ENCODE data around the gene UPK3A.
"Not testable (repeated sequence)": the region's sequence is repeated elsewhere in the genome, so short reads cannot be mapped to it uniquely, and the experiment has no call there.

The UPK3A gene

DNA sequence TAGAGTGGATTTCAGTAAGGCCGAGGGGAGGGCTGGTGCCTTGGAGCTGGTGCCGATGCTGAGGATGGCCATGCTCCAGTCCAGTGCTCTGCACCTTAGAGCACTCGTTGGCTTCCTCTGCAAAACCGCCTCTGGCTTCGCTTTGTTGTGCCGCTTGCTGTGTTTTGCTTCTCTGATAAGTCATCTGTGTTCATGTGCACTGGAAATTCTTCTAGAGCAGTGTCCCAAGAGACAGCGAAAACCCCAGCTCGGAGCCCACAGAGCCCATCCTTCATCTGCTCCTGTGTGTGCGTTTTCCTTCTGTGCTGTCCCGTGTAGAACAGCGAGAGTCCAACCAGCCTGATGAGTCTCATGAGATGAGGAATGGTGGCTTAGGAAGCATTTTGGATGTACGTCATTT lies 37.1 kb downstream of the UPK3A start:
- Histone ChIP-seq H3K4me3 (ENCODE audit: extremely low read depth, insufficient read depth, low read length, poor library complexity, severe bottlenecking) (no peak overlapping the region), H3K4me1 (ENCODE audit: control insufficient read depth, insufficient read depth, low read length, poor library complexity, severe bottlenecking) (peaks cover 18% of the 10 kb centered on the region), H3K27ac (ENCODE audit: low read depth, low read length, severe bottlenecking) (no peak overlapping the region), H3K9me3 (ENCODE audit: control insufficient read depth, low read length) (no peaks in the 10 kb centered on the region), H3K36me3 (ENCODE audit: control insufficient read depth, insufficient read depth, low read length) (peaks cover 42% of the 10 kb centered on the region)
- 97 to 98% methylated on average over 8 to 11 of the region's 12 CpGs for WGBS, 2 experiments (ENCODE audit: insufficient coverage in 2 of 2)

DNA sequence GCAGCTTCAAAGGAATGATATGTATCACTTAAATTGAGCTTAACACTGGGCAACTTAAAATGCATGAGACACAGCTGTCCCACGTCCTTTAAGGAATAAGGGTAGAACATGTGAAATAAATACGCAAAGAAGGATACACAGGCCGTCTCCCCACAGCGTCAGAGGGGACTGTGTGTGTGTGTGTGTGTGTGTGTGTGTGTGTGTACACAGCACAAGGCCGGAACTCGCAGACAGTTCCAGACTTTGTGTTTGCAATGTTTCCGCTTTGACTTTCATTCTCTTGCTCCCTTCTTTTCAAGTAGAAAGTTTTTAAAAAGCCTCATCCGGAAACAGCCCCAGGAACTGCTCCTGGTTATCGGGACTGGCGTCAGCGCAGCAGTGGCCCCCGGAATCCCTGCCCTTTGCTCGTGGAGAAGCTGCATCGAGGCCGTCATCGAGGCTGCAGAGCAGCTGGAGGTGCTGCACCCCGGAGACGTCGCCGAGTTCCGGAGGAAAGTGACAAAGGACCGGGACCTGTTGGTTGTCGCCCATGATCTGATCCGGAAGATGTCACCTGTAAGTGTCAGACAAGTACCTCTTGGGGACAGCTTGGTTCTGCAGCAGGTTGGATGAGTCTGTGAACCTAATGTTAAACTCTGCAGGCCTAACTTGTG lies 38.2 kb downstream of the UPK3A start:
- Histone ChIP-seq H3K27ac (ENCODE audit: low read depth, low read length, severe bottlenecking) (no peak overlapping the region), H3K9me3 (ENCODE audit: control insufficient read depth, low read length) (no peaks in the 10 kb centered on the region), H3K4me3 (ENCODE audit: extremely low read depth, insufficient read depth, low read length, poor library complexity, severe bottlenecking) (no peak overlapping the region), H3K4me1 (ENCODE audit: control insufficient read depth, insufficient read depth, low read length, poor library complexity, severe bottlenecking) (peaks cover 13% of the 10 kb centered on the region), H3K36me3 (ENCODE audit: control insufficient read depth, insufficient read depth, low read length) (peaks cover 52% of the 10 kb centered on the region)
- 96 to 97% methylated on average over 20 to 22 of the region's 24 CpGs for WGBS, 2 experiments (ENCODE audit: insufficient coverage in 2 of 2)

DNA sequence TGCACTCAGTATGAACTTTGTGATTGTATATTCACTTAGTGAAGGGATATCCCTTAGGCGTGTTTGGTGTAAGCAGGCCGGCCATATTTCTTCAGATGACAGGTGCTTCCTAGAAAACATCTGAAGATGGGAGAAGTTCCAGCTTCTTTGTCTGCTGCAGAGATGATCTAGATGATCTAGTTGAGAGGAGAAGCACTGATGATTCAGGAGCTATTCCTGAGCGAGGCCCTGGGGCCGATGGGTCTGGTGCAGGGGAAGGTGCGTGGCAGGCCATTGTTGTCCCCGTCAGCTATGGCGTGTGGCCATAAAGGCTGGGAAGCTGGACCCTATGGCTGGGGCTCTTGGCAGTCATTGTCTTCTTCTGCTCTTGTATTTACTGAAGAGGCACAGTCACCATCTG lies 38.9 kb downstream of the UPK3A start:
- WGBS, 2 experiments (ENCODE audit: insufficient coverage in 2 of 2): 80 to 84% methylated on average over 7 of the region's 7 CpGs
- Histone ChIP-seq H3K27ac (ENCODE audit: low read depth, low read length, severe bottlenecking) (no peak overlapping the region), H3K4me1 (ENCODE audit: control insufficient read depth, insufficient read depth, low read length, poor library complexity, severe bottlenecking) (peaks cover 7% of the 10 kb centered on the region), H3K36me3 (ENCODE audit: control insufficient read depth, insufficient read depth, low read length) (peaks cover 55% of the 10 kb centered on the region), H3K4me3 (ENCODE audit: extremely low read depth, insufficient read depth, low read length, poor library complexity, severe bottlenecking) (no peak overlapping the region), H3K9me3 (ENCODE audit: control insufficient read depth, low read length) (no peaks in the 10 kb centered on the region)

DNA sequence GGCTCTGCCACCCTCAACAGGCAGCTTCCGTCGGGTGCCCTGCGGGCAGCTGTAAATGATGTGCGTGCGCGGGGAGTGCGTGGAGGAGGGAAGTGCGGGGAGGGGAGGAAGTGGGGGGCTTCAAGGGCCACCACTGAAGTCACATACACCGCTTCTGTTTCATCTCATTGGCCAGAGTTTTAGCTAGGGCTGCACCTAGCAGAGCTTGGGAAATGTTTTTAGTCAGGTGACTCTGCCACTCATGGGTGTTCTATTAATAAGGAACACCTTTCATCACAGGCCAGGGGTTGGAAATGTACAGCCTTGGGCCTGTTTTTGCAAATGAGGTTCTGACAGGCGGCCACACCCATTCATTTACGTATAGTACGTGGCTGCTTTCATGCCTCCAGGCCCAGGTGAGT lies 39.6 kb downstream of the UPK3A start:
- Histone ChIP-seq H3K27ac (ENCODE audit: low read depth, low read length, severe bottlenecking) (no peak overlapping the region), H3K36me3 (ENCODE audit: control insufficient read depth, insufficient read depth, low read length) (peaks cover 58% of the 10 kb centered on the region), H3K4me3 (ENCODE audit: extremely low read depth, insufficient read depth, low read length, poor library complexity, severe bottlenecking) (no peak overlapping the region), H3K4me1 (ENCODE audit: control insufficient read depth, insufficient read depth, low read length, poor library complexity, severe bottlenecking) (peaks cover under 1% of the 10 kb centered on the region), H3K9me3 (ENCODE audit: control insufficient read depth, low read length) (no peaks in the 10 kb centered on the region)
- 95 to 100% methylated on average over 8 to 10 of the region's 12 CpGs for WGBS, 2 experiments (ENCODE audit: insufficient coverage in 2 of 2)

DNA sequence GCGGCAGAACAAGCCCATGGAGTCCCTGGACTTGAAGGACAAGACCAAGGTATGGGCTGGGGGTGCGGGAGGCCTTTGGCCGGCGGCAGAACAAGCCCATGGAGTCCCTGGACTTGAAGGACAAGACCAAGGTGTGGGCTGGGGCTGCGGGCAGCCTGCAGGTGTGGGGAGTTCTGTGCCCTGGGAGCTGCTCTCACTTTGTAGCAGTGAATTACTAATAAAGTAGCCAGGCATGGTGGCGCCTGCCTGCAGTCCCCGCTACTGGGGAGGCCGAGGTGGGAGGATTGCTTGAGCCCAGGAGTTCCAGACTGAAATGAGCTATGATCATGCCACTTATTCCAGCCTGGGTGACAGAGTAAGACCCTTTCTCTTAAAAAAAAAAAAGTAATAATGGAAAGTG lies 43.5 kb downstream of the UPK3A start:
- WGBS, 2 experiments (ENCODE audit: insufficient coverage in 2 of 2): 86 to 100% methylated on average over 4 to 6 of the region's 8 CpGs
- H3K36me3 ChIP-seq (ENCODE audit: control insufficient read depth, insufficient read depth, low read length): peaks cover 77% of the 10 kb centered on the region
- not testable (repeated sequence) for H3K4me1 ChIP-seq (ENCODE audit: control insufficient read depth, insufficient read depth, low read length, poor library complexity, severe bottlenecking); H3K4me3 ChIP-seq (ENCODE audit: extremely low read depth, insufficient read depth, low read length, poor library complexity, severe bottlenecking); H3K9me3 ChIP-seq (ENCODE audit: control insufficient read depth, low read length); H3K27ac ChIP-seq (ENCODE audit: low read depth, low read length, severe bottlenecking)

DNA sequence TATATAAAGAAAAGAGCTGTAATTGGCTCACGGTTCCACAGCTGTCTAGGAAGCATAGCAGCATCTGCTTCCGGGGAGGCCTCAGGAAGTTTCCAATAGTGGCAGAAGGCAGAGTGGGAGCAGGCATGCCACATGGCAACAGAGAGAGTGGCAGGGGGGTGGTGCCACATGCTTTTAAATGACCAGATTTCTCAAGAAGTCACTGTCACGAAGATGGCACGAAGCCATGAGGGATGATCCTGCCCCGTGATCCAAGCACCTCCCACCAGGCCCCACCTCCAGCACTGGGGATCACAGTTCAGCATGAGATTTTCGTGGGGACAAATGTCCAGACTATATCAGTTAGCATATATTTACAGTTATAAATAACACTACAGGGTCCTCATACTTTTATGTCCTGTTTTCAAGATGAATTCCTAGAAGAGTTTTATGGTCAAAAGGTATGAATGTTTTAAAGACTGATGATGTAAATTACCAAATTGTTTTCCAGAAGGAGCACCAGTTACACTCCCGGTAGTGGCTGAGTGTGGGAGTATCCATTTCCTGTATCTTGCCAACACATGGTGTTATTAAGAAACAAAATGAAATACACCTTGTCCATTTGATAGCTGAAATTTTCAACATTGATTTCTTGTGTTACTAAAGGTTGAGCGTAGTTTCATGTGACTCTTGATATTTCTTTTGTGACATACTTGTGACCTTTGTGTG lies 44.2 kb downstream of the UPK3A start:
- peaks cover 69% of the 10 kb centered on the region for H3K36me3 ChIP-seq (ENCODE audit: control insufficient read depth, insufficient read depth, low read length)
- WGBS, 2 experiments (ENCODE audit: insufficient coverage in 2 of 2): 90 to 95% methylated on average over 6 to 8 of the region's 8 CpGs
- no peaks in the 10 kb centered on the region for H3K9me3 ChIP-seq (ENCODE audit: control insufficient read depth, low read length)
- no peaks in the 10 kb centered on the region for H3K4me1 ChIP-seq (ENCODE audit: control insufficient read depth, insufficient read depth, low read length, poor library complexity, severe bottlenecking)
- no peak overlapping the region for H3K4me3 ChIP-seq (ENCODE audit: extremely low read depth, insufficient read depth, low read length, poor library complexity, severe bottlenecking)
- H3K27ac ChIP-seq (ENCODE audit: low read depth, low read length, severe bottlenecking): no peak overlapping the region

DNA sequence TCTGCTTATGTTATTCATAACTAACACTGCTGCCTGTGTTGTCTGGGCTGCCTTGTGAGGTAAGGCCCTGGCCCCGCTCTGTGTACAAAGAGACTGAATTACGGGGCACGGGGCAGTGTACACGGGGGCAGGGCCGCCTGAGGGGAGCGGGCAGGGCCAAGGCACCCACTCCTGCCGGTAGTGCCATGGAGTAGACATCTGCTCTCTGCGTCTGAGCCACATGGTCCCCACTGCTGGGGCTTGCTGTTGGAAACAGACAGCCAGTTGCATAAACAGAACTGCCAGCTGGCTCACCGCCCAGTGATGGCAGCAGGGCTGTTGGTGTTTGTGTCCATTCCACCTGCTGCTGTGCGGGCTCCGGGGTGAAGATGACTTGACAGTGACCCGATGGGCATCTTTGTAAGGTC lies 44.8 kb downstream of the UPK3A start:
- WGBS, 2 experiments (ENCODE audit: insufficient coverage in 2 of 2): 97% methylated on average over 12 of the region's 12 CpGs
- peaks cover 66% of the 10 kb centered on the region for H3K36me3 ChIP-seq (ENCODE audit: control insufficient read depth, insufficient read depth, low read length)
- no peaks in the 10 kb centered on the region for H3K4me1 ChIP-seq (ENCODE audit: control insufficient read depth, insufficient read depth, low read length, poor library complexity, severe bottlenecking)
- no peak overlapping the region for H3K27ac ChIP-seq (ENCODE audit: low read depth, low read length, severe bottlenecking)
- H3K4me3 ChIP-seq (ENCODE audit: extremely low read depth, insufficient read depth, low read length, poor library complexity, severe bottlenecking): no peak overlapping the region
- no peaks in the 10 kb centered on the region for H3K9me3 ChIP-seq (ENCODE audit: control insufficient read depth, low read length)

DNA sequence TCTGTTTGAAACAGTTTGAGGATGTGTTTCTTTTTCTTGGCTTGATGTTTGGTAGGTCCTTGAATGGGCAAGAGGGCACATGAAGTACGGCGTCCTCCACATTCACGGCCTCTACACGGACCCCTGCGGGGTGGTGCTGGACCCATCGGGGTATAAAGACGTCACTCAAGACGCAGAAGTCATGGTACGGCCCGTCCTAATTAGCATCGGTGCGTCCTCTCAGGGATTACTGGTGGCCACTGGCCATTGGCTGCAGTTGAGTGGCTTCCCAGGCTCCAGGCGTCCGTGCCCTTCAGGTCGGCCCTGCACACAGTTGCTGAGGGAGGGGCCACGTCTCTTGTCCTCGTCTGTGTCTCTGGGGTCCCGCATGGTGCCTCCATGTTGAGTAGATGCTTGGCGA lies 45.8 kb downstream of the UPK3A start:
- Histone ChIP-seq H3K4me1 (ENCODE audit: control insufficient read depth, insufficient read depth, low read length, poor library complexity, severe bottlenecking) (no peaks in the 10 kb centered on the region), H3K4me3 (ENCODE audit: extremely low read depth, insufficient read depth, low read length, poor library complexity, severe bottlenecking) (no peak overlapping the region), H3K9me3 (ENCODE audit: control insufficient read depth, low read length) (no peaks in the 10 kb centered on the region), H3K36me3 (ENCODE audit: control insufficient read depth, insufficient read depth, low read length) (peaks cover 69% of the 10 kb centered on the region), H3K27ac (ENCODE audit: low read depth, low read length, severe bottlenecking) (no peak overlapping the region)
- WGBS, 2 experiments (ENCODE audit: insufficient coverage in 2 of 2): 99% methylated on average over 15 to 18 of the region's 19 CpGs

DNA sequence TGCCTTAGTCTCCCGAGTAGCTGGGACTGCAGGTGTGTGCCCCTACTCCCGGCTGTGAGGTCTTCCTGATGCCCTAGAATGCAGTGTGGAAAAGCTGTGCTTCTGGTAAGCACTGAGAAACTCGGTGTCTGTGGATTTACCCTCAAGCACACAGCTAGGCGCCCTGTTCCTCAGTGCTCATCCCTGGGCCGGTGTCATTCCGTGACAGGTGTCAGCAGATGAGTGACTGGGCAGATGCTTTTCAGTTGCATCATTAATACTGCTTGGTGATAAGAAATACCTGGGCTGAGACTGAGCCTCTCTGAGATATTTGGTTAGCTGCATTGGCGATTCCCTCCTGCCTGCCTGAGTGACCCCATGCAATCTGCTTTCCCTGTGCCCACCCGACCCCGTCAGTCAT lies 46.7 kb downstream of the UPK3A start:
- H3K4me1 ChIP-seq (ENCODE audit: control insufficient read depth, insufficient read depth, low read length, poor library complexity, severe bottlenecking): no peaks in the 10 kb centered on the region
- no peak overlapping the region for H3K27ac ChIP-seq (ENCODE audit: low read depth, low read length, severe bottlenecking)
- H3K4me3 ChIP-seq (ENCODE audit: extremely low read depth, insufficient read depth, low read length, poor library complexity, severe bottlenecking): no peak overlapping the region
- 93% methylated on average over 5 to 9 of the region's 9 CpGs for WGBS, 2 experiments (ENCODE audit: insufficient coverage in 2 of 2)
- H3K36me3 ChIP-seq (ENCODE audit: control insufficient read depth, insufficient read depth, low read length): peaks cover 70% of the 10 kb centered on the region
- no peaks in the 10 kb centered on the region for H3K9me3 ChIP-seq (ENCODE audit: control insufficient read depth, low read length)

DNA sequence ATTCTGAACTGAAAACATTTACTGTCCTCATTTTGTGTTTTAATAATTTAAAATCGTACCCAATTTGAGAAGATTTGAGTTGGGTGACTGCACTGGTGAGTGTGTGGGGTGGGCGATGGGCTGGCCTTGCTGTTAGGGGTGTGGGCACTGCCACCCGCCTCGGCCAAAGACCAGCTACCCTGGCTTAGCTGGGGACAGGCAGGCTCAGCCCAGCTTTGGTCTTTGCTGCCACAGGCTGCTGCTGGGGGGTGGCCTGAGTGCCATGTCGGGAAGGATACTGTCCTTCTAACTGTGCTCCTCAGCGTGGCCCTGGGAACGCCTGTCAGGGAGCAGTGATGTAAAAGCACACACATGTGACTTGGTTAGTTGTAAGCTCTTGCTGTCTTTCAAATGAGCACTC lies 47.3 kb downstream of the UPK3A start:
- WGBS, 2 experiments (ENCODE audit: insufficient coverage in 2 of 2): 95 to 97% methylated on average over 6 of the region's 7 CpGs

DNA sequence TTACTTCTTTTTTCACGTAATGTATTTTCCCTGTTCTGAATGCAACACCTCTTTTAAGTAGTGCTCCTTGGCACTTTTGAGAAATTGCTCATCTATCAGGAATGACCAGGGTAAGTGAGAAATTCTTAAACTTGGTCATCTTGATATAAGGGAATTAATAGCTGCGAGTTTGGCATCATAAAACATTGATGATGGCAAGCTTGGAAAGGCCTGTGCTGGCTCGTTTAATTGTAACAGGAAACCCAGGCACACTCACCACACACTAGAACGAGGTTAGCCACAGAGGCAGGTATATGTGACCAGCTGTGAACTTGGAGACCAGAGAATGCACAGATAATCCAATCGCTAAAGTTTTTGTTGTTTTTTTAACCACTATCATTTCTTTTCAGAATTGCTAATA lies 49.3 kb downstream of the UPK3A start:
- H3K9me3 ChIP-seq (ENCODE audit: control insufficient read depth, low read length): no peaks in the 10 kb centered on the region
- H3K27ac ChIP-seq (ENCODE audit: low read depth, low read length, severe bottlenecking): no peak overlapping the region
- H3K4me1 ChIP-seq (ENCODE audit: control insufficient read depth, insufficient read depth, low read length, poor library complexity, severe bottlenecking): no peaks in the 10 kb centered on the region
- peaks cover 79% of the 10 kb centered on the region for H3K36me3 ChIP-seq (ENCODE audit: control insufficient read depth, insufficient read depth, low read length)
- no peak overlapping the region for H3K4me3 ChIP-seq (ENCODE audit: extremely low read depth, insufficient read depth, low read length, poor library complexity, severe bottlenecking)
- 95 to 100% methylated on average over 3 to 4 of the region's 5 CpGs for WGBS, 2 experiments (ENCODE audit: insufficient coverage in 2 of 2)

More for the DNA sequence above, 47.3 kb downstream of the UPK3A start:
- no peaks in the 10 kb centered on the region for H3K9me3 ChIP-seq (ENCODE audit: control insufficient read depth, low read length)
- H3K36me3 ChIP-seq (ENCODE audit: control insufficient read depth, insufficient read depth, low read length): peaks cover 74% of the 10 kb centered on the region
- no peak overlapping the region for H3K4me3 ChIP-seq (ENCODE audit: extremely low read depth, insufficient read depth, low read length, poor library complexity, severe bottlenecking)
- H3K4me1 ChIP-seq (ENCODE audit: control insufficient read depth, insufficient read depth, low read length, poor library complexity, severe bottlenecking): no peaks in the 10 kb centered on the region
- H3K27ac ChIP-seq (ENCODE audit: low read depth, low read length, severe bottlenecking): no peak overlapping the region

Measured in mesodermal cell (in vitro differentiated cells).